Neural crest cell (in vitro differentiated cells): Measurements from ENCODE around the gene ZFAND2B. TPM values are rescaled to one million over a fixed set of nuclear protein-coding genes. Genes with fewer than 3 reads are reported as not detected.
A peak's percentile ranks its signal among the peaks of the same experiment; 100 is the strongest.
"Not testable (repeated sequence)": the region's sequence is repeated elsewhere in the genome, so short reads cannot be mapped to it uniquely, and the experiment has no call there.

ENCODE experiments used
- DNase-seq: peaks from one replicate; pipeline ENCODE4 v3.0.0; 2021; ENCODE audit warnings: low read depth, mixed read lengths, low spot score
- H3K27ac Mint-ChIP-seq: one replicate; pipeline ENCODE4 v1.8.0; 2021; ENCODE audit warnings: mild to moderate bottlenecking, mixed read lengths; ENCODE audit not compliant: unreplicated experiment
- H3K27me3 Mint-ChIP-seq: 2 replicates; pipeline ENCODE4 v1.8.0; 2021; ENCODE audit warnings: low read depth, mild to moderate bottlenecking, mixed read lengths
- H3K36me3 Mint-ChIP-seq: 2 replicates; pipeline ENCODE4 v1.8.0; 2021; ENCODE audit warnings: low read depth, mild to moderate bottlenecking, mixed read lengths
- H3K4me1 Mint-ChIP-seq: 2 replicates; pipeline ENCODE4 v1.8.0; 2021; ENCODE audit warnings: mixed read lengths
- H3K4me3 Mint-ChIP-seq: one replicate; pipeline ENCODE4 v1.8.0; 2021; ENCODE audit warnings: mild to moderate bottlenecking, mixed read lengths
- H3K9me3 Mint-ChIP-seq: 2 replicates; pipeline ENCODE4 v1.8.0; 2021; ENCODE audit warnings: mixed read lengths
- CTCF ChIP-seq: fragments of 200-600 bp; sonication (generic); conservative IDR thresholded peaks from 2 replicates; pipeline ENCODE4 v1.5.0; 2021; ENCODE audit warnings: antibody characterized with exemption, mild to moderate bottlenecking
- total RNA-seq: library from RNA; stranded (reverse); gene quantifications from 2 replicates; pipeline ENCODE4 v1.2.1, GENCODE V29; 2021

Gene ZFAND2B
- total RNA-seq, 1 donor from 2014 or later, result 30.1 TPM

- H3K4me1 Mint-ChIP-seq, result no peaks in the 10 kb centered on the region
- H3K36me3 Mint-ChIP-seq, result no peaks in the 10 kb centered on the region
- no peak for DNase-seq
- no peak within 1 kb of the TSS for H3K27ac Mint-ChIP-seq
- peaks cover 93% of the 10 kb centered on the region for H3K27me3 Mint-ChIP-seq
- no peaks in the 10 kb centered on the region for H3K9me3 Mint-ChIP-seq
- H3K4me3 Mint-ChIP-seq, result peak within 1 kb of the TSS; percentile 35
- TF ChIP-seq CTCF, result no peak
These were observed 47.4 kb downstream of the ZFAND2B start, which contains the start of gene TUBA4A for GRCh38 chr2:219253753-219254589. TUBA4A (minus strand) TSS chr2:219253918; CDS start chr2:219253858, 60 bp downstream.

GRCh38 chr2:219254590-219255201 is 48.1 kb downstream of the ZFAND2B start:
- H3K9me3 Mint-ChIP-seq, result no peaks in the 10 kb centered on the region
- no peak for TF ChIP-seq CTCF
- no peaks in the 10 kb centered on the region for H3K4me1 Mint-ChIP-seq
- DNase-seq, result no peak
- H3K27ac Mint-ChIP-seq, result no peak overlapping the region
- H3K4me3 Mint-ChIP-seq, result peak overlapping the region; percentile 35
- no peaks in the 10 kb centered on the region for H3K36me3 Mint-ChIP-seq
- peaks cover 95% of the 10 kb centered on the region for H3K27me3 Mint-ChIP-seq

GRCh38 chr2:219258942-219259341 is 52.4 kb downstream of the ZFAND2B start:
- H3K36me3 Mint-ChIP-seq, H3K4me3 Mint-ChIP-seq, H3K27ac Mint-ChIP-seq, DNase-seq, H3K9me3 Mint-ChIP-seq, H3K4me1 Mint-ChIP-seq: not testable (repeated sequence)
- peaks cover 92% of the 10 kb centered on the region for H3K27me3 Mint-ChIP-seq

Other genes with a start within 250 kb of the ZFAND2B start
- gene CDK5R2, start 247.1 kb upstream of the ZFAND2B start, total RNA-seq, result 1.7 and 1.9 TPM in 2 replicates
- gene FEV, start 221.6 kb upstream of the ZFAND2B start, total RNA-seq, result not detected in 2 replicates
- gene CRYBA2, start 213.4 kb upstream of the ZFAND2B start, total RNA-seq, result not detected in 2 replicates
- 0.93 and 1.4 TPM in 2 replicates for gene CFAP65, start 165.3 kb upstream of the ZFAND2B start, total RNA-seq
- 0.16 TPM in 1 of 2 replicates, not detected in the other for gene IHH, start 145.9 kb upstream of the ZFAND2B start, total RNA-seq
- 23.5 and 26.8 TPM in 2 replicates for gene NHEJ1, start 46.0 kb upstream of the ZFAND2B start, total RNA-seq
- 0.34 and 1.5 TPM in 2 replicates for gene SLC23A3, start 36.8 kb upstream of the ZFAND2B start, total RNA-seq
- 39.9 and 42.1 TPM in 2 replicates for gene CNPPD1, start 29.9 kb upstream of the ZFAND2B start, total RNA-seq
- 84.6 and 86.0 TPM in 2 replicates for gene RETREG2, start 28.5 kb upstream of the ZFAND2B start, total RNA-seq
- 35.9 and 39.1 TPM in 2 replicates for gene ABCB6, start 12.2 kb downstream of the ZFAND2B start, total RNA-seq
- 41.2 and 42.0 TPM in 2 replicates for gene ATG9A, start 22.9 kb downstream of the ZFAND2B start, total RNA-seq
- gene ANKZF1, start 23.0 kb downstream of the ZFAND2B start, total RNA-seq, result 36.4 and 40.3 TPM in 2 replicates
- 11.2 and 12.7 TPM in 2 replicates for gene GLB1L, start 38.7 kb downstream of the ZFAND2B start, total RNA-seq
- gene STK16, start 38.7 kb downstream of the ZFAND2B start, total RNA-seq, result 28.5 and 31.2 TPM in 2 replicates
- gene TUBA4B, start 46.5 kb downstream of the ZFAND2B start, total RNA-seq, result not detected in 2 replicates
- gene TUBA4A, start 47.1 kb downstream of the ZFAND2B start, total RNA-seq, result 0.14 TPM in 1 of 2 replicates, not detected in the other
- gene DNAJB2, start 72.6 kb downstream of the ZFAND2B start, total RNA-seq, result 59.2 and 59.7 TPM in 2 replicates
- 3.2 and 4.1 TPM in 2 replicates for gene PTPRN, start 102.6 kb downstream of the ZFAND2B start, total RNA-seq
- not detected in 2 replicates for gene RESP18, start 126.0 kb downstream of the ZFAND2B start, total RNA-seq
- 36.9 and 39.5 TPM in 2 replicates for gene DNPEP, start 181.1 kb downstream of the ZFAND2B start, total RNA-seq
- 0.28 TPM in 1 of 2 replicates, not detected in the other for gene DES, start 211.6 kb downstream of the ZFAND2B start, total RNA-seq
- 13.4 and 17.5 TPM in 2 replicates for gene SPEG, start 228.1 kb downstream of the ZFAND2B start, total RNA-seq